Suppressor macrophage treated with lipopolysaccharide for 1 hour (primary cell): ENCODE results near the gene EGR2.
"Not testable (repeated sequence)": the region's sequence is repeated elsewhere in the genome, so short reads cannot be mapped to it uniquely, and the experiment has no call there.

ENCODE experiments used
- DNase-seq, 3 donors: peaks; one replicate each; pipeline ENCODE4 v3.0.0-alpha.2; 2020 to 2022

Gene EGR2

GRCh38 chr10:62792261-62792660 is 23.9 kb downstream of the EGR2 start:
- no peak for DNase-seq

GRCh38 chr10:62790571-62790970 is 25.6 kb downstream of the EGR2 start:
- DNase-seq = no peak

DNA sequence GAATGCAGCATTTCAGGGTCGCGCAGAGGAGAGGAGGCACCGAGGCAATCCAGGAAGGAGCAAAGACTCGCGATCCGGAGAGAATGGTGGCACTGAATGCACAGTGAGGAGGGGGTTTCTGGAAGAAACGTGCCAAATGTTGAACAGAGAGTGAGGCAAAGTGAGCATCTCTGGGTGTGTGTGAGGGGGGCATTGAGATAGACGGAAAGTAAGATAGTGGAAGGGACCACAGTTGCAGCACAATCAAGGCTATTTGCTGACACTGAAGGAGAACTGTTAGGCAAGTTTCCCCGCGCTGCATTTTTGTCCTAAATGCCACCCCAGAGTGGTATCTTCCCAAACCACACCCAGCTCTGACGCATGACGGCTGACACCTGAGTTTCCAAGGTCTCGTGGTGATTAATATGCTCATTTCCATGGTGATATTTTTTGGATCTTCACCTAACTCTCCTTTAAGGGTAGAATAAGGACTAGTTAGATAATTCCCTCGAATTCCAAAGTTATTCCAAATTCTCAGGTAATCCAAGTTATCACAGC is 26.1 kb downstream of the EGR2 start:
- DNase-seq = no peak

DNA sequence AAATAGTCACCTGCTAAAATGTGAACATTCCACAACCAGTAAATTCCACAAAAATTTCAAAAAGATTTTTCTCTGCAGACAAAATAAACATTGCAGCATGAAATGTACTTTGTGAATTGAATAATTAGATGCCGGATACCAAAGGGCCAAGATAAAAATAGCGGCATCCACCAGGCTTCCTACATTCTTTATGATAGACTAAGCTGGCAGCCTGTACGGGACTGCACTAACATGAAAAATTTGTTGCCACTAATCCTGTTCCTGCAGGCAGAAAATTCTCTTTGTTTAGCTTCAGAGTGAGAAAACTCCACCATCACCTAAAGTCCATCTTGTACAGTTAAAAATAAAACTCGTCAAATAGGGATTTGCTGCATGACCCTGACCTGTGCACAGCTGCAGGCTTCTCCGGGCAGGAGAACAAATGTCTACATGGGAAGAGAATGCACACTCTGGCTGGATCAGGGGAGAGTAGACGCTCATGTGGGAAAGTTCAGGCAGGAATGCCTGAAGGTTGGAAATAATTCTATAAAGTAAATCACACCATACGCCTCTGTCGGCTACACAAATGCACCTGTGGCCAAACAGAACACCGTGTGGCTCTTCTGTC is 27.2 kb downstream of the EGR2 start:
- DNase-seq = no peak

DNA sequence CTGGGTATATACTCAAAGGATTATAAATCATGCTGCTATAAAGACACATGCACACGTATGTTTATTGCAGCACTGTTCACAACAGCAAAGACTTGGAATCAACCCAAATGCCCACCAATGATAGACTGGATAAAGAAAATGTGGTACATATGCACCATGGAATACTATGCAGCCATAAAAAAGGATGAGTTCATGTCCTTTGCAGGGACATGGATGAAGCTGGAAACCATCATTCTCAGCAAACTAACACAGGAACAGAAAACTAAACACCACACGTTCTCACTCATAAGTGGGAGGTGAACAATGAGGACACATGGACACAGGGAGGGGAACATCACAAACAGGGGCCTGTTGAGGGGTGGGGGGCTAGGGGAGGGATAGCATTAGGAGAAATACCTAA is 27.9 kb downstream of the EGR2 start:
- DNase-seq = not testable (repeated sequence)

DNA sequence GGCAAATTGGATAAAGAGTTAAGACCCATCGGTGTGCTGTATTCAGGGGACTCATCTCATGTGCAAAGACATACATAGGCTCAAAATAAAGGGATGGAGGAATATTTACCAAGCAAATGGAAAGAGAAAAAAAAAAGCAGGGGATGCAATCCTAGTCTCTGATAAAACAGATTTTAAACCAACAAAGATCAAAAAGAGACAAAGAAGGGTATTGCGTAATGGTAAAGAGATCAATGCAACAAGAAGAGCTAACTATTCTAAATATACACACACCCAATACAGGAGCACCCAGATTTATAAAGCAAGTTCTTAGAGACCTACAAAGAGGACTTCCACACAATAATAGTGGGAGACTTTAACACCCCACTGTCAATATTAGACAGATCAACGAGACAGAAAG is 31.6 kb downstream of the EGR2 start:
- not testable (repeated sequence) for DNase-seq

- peak; percentile 90 to 95 (median 91) for DNase-seq
Observed at GRCh38 chr10:62779487-62780248, 36.5 kb downstream of the EGR2 start.

GRCh38 chr10:62778125-62778524 is 38.0 kb downstream of the EGR2 start:
- no peak for DNase-seq

GRCh38 chr10:62772186-62772974 is 43.8 kb downstream of the EGR2 start:
- peak; percentile 69 to 85 (median 76) for DNase-seq

DNA sequence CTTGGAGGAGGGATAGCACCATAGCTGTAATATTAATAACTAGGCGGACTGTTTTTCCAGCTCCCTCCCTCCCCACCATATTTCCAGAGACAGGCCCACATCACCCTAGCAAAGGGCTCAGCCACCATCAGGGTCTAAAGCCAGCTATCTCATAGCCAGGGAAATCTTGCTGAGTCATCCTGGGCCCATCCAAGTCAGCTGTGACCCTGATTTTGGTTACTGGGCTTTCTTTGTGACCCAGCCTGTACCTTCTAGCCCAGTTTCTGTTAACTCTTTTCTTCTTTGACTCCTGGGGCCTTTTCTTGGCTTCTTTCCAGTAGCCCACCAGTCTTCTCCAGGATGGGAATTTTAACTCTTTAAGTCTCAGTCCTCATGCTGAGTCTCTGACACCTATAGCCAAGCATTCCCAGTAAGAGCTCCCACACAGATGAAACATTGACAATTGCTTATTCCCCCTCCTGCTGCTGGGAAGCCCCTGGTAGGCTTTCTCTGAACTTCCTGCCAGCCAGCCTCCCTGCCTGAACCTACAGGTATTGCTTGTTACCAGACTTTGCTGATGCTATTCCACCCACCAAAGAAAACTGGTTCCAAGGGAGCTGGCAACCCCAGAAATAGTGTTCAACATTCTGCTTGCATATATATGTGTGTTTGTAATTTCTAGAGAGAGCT is 46.5 kb downstream of the EGR2 start:
- DNase-seq = no peak

DNA sequence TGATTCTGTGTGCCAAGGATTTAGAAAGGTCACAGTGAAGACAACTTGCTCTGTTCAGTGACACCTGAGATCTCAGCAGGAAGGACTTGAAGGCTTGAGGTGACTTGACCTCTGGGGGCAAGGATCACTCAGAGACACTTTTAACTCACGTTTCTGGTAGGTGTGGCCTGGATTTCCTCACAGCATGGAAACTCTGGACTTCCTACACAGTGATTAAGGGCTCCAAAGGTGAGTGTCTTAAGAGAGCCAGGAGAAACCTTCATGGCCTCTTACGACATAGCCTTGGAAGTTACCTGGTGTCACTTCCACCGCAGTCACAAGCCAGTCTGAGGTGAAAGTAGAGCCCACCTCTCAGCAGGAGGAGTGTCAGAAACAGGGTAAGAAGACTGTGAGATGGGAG is 49.8 kb downstream of the EGR2 start:
- no peak for DNase-seq

DNA sequence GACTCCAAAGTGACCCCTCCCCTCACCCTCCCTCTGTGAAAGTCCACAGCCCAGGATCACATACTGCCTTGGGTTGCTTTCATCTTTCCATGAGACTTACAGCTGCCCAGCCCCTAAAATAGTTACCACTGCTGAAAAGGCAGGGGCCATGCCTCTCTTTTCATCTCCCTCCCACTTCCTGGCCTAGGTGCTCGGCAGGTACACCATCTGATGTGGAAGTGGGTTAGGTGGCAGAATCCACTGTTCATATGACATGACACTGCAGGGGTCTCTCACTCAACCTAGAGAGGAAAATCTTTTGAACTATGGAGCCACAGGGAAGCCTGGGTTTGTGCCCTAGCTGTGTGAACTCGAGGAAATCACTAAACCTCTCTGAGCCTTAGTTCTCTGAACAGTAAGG is 50.4 kb downstream of the EGR2 start:
- DNase-seq = no peak

GRCh38 chr10:62764011-62764410 is 52.2 kb downstream of the EGR2 start:
- DNase-seq = no peak

- DNase-seq = no peak
Observed at GRCh38 chr10:62763155-62763554, 53.0 kb downstream of the EGR2 start.
